Cardiac fibroblast (primary cell): ENCODE results near the gene ATP9A.
"Not testable (repeated sequence)": the region's sequence is repeated elsewhere in the genome, so short reads cannot be mapped to it uniquely, and the experiment has no call there.

ENCODE experiments used
- DNase-seq, 2 donors: peaks; one replicate each; pipeline versions ENCODE4 v3.0.0 to v3.0.0-alpha.2; 2010; ENCODE audit warnings: low read depth in 2 of 2
- H3K4me3 ChIP-seq, 2 donors: replicated peaks in 1 of 2; 1 replicate in 1 of 2; 2 replicates in 1 of 2; pipeline ENCODE4 v1.5.1; 2011; ENCODE audit warnings: low read depth in 2 of 2, low read length in 2 of 2, mild to moderate bottlenecking in 2 of 2, moderate library complexity in 1 of 2
- TF ChIP-seq, protein P1 (sequence below): IDR thresholded peaks from one replicate; pipeline ENCODE4 v1.5.1; 2011; ENCODE audit warnings: low read depth, mild to moderate bottlenecking, low read length, inconsistent platforms

The ATP9A gene

DNA sequence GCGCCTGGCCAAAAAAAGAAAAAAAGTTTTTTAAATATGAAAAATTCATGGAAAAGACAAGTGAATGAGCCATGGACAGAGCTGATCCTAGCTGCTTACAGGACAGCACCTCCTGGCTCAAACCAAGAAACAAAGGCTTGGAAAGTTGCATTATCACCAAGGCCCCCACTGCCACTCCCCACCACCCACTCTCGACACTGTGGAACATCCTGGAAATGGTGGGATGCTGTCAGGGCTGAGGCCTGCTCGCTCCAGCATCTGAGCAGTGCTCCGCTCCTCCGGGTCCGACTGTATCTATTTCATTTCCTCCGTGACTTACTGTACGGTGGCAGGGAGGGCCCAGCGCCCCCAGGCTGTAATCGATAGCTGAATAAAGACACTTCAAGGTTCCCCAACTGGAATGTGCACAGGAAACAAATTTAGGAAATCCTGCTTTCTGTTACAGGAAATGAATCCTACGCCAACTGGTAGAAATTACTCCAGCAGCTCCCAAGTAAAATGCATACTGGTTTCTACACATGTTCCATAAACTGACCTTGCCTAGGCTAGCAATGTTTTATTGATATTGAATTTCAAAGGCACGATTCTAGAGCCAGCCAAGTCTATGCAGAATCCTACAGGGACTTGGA is 116.2 kb downstream of the ATP9A start:
- no peak overlapping the region for H3K4me3 ChIP-seq
- no peak for DNase-seq
- TF ChIP-seq, protein P1, sequence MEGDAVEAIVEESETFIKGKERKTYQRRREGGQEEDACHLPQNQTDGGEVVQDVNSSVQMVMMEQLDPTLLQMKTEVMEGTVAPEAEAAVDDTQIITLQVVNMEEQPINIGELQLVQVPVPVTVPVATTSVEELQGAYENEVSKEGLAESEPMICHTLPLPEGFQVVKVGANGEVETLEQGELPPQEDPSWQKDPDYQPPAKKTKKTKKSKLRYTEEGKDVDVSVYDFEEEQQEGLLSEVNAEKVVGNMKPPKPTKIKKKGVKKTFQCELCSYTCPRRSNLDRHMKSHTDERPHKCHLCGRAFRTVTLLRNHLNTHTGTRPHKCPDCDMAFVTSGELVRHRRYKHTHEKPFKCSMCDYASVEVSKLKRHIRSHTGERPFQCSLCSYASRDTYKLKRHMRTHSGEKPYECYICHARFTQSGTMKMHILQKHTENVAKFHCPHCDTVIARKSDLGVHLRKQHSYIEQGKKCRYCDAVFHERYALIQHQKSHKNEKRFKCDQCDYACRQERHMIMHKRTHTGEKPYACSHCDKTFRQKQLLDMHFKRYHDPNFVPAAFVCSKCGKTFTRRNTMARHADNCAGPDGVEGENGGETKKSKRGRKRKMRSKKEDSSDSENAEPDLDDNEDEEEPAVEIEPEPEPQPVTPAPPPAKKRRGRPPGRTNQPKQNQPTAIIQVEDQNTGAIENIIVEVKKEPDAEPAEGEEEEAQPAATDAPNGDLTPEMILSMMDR, result no peak

GRCh38 chr20:51650685-51651134 is 117.5 kb downstream of the ATP9A start:
- DNase-seq, result peak; percentile 66 to 82
- TF ChIP-seq, protein P1, result no peak
- H3K4me3 ChIP-seq, result no peak overlapping the region

DNA sequence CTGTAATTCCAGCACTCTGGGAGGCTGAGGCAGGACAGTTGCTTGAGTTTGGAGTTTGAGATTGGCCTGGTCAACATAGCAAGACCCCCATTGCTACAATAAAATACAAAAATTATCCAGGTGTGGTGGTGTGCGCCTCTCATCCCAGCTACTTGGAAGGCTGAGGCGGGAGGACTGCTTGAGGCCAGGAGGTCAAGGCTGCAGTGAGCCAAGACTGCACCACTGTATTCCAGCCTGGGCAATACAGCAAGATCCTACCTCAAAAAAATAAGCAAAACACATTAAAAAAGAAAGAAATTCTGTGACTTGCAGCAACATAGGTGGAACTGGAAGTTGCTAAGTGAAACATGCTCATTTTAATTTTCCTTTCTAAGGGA is 119.6 kb downstream of the ATP9A start:
- TF ChIP-seq, protein P1, result no peak
- DNase-seq, result no peak
- H3K4me3 ChIP-seq, result no peak overlapping the region

DNA sequence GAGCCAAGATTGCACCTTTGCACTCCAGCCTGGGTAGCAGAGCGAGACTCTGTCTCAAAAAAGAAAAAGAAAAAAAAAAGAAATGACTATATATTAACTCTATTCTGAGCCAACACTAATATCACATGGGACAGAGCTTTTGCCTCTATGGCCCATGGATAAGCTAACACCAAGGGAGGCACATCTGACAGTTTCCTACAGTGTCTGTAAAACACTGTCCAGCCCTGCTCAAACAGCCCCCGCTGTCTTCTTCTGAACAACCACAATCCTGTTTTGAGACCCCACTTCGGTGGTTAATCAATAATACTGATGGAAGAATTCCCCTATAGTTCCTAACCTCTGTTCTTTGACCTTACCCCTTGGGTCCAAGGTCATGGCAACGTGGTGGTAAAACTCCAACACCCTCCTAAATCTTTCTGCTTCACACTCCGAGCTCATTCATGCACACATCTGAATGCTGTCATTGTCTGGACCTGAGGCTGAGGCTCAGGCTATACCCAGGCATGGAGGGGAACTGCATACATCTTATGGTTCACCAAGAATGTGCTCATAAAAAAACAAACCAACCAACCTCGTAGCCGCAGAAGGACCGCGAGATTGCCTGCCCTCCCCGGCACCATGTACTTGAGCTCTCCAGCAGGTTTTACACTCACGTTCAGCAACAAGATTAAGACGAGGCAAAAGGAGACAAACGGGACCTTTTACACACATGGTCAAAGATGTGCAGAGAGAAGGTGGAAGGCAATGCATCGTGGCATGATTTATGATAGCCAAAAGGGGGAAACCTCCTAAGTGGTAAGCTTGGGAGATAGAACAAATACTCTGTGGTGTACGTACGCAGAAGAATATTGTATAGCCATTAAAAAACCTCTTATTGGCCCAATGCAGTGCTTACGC is 120.3 kb downstream of the ATP9A start:
- TF ChIP-seq, protein P1, result no peak
- H3K4me3 ChIP-seq, result no peak overlapping the region
- DNase-seq, result no peak

DNA sequence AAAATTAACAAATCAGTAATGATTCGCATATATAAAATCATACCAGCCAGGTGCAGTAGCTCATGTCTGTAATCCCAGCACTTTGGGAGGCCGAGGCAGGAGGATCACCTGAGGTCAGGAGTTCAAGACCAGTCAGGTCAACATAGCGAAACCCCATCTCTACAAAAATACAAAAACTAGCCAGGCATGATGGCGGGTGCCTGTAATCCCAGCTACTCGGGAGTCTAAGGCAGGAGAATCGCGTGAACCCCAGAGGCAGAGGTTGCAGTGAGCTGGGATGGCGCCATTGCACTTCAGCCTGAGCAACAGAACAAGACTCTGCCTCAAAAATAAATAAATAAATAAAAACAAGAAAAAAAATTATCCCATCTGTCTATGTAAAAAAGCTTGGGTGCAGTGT is 124.4 kb downstream of the ATP9A start:
- DNase-seq, H3K4me3 ChIP-seq: not testable (repeated sequence)

DNA sequence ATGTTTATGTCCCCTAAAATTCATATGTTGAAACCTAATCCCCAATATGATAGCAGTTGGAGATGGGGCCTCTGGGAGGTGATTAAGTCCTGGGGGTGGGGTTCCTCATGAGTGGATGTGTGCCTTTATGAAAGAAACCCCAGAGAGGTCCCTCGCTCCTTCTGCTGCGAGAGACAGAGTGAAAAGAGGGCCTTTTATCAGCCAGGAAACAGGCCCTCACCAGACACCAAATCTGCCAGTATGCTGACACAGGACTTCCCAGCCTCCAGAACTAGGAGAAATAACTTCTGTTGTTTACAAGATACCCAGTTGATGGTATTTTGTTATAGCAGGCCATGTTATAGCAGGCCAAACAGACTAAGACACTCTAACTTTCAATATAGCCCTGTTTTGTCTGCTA is 124.8 kb downstream of the ATP9A start:
- H3K4me3 ChIP-seq, result no peak overlapping the region
- no peak for DNase-seq
- TF ChIP-seq, protein P1, result no peak

DNA sequence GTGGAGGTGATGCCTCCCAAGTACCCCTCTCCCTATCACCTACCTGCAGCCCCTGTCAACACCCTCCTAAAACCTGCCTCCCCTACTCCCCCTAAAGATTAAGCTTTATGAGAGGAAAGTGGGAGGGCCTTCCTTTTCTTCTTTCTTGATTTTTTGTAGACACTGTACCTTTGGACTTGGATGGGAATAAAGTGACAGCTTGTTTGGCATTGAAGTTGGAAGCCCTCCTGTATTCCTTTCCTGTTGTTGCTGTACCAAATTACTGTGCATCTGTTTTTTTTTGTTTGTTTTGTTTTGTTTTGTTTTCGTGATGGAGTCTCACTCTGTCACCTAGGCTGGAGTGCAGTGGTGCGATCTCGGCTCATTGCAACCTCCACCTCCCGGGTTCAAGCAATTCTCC is 126.3 kb downstream of the ATP9A start:
- TF ChIP-seq, protein P1, result no peak
- DNase-seq, result no peak
- H3K4me3 ChIP-seq, result no peak overlapping the region
